Measurements from ENCODE around the gene CEBPB.

Gene CEBPB

GRCh38 chr20:50230184-50230583 is 39.6 kb downstream of the CEBPB start:
- H3K9me3 ChIP-seq (ENCODE audit: control insufficient read depth, insufficient read depth, low read length), result no peaks in the 10 kb centered on the region
- no peak overlapping the region for H3K9ac ChIP-seq (ENCODE audit: low read depth, low read length)
- H3K27me3 ChIP-seq (ENCODE audit: control insufficient read depth, insufficient read depth, low read length), result no peaks in the 10 kb centered on the region
- H3K36me3 ChIP-seq (ENCODE audit: control insufficient read depth, insufficient read depth, low read length), result no peaks in the 10 kb centered on the region
- H3K4me3 ChIP-seq (ENCODE audit: low read depth, low read length), result no peak overlapping the region
- no peaks in the 10 kb centered on the region for H3K4me1 ChIP-seq (ENCODE audit: control insufficient read depth, insufficient read depth, low read length)

GRCh38 chr20:50230871-50231560 is 40.4 kb downstream of the CEBPB start:
- Histone ChIP-seq H3K9ac (ENCODE audit: low read depth, low read length) (no peak overlapping the region), H3K4me3 (ENCODE audit: low read depth, low read length) (no peak overlapping the region), H3K36me3 (ENCODE audit: control insufficient read depth, insufficient read depth, low read length) (no peaks in the 10 kb centered on the region), H3K4me1 (ENCODE audit: control insufficient read depth, insufficient read depth, low read length) (no peaks in the 10 kb centered on the region), H3K27me3 (ENCODE audit: control insufficient read depth, insufficient read depth, low read length) (no peaks in the 10 kb centered on the region), H3K9me3 (ENCODE audit: control insufficient read depth, insufficient read depth, low read length) (no peaks in the 10 kb centered on the region)

- Histone ChIP-seq H3K27me3 (ENCODE audit: control insufficient read depth, insufficient read depth, low read length) (no peaks in the 10 kb centered on the region), H3K9ac (ENCODE audit: low read depth, low read length) (no peak overlapping the region), H3K4me1 (ENCODE audit: control insufficient read depth, insufficient read depth, low read length) (no peaks in the 10 kb centered on the region), H3K9me3 (ENCODE audit: control insufficient read depth, insufficient read depth, low read length) (no peaks in the 10 kb centered on the region), H3K36me3 (ENCODE audit: control insufficient read depth, insufficient read depth, low read length) (no peaks in the 10 kb centered on the region), H3K4me3 (ENCODE audit: low read depth, low read length) (no peak overlapping the region)
These were observed 41.2 kb downstream of the CEBPB start for GRCh38 chr20:50231854-50232253.

- Histone ChIP-seq H3K27me3 (ENCODE audit: control insufficient read depth, insufficient read depth, low read length) (no peaks in the 10 kb centered on the region), H3K36me3 (ENCODE audit: control insufficient read depth, insufficient read depth, low read length) (no peaks in the 10 kb centered on the region), H3K9ac (ENCODE audit: low read depth, low read length) (no peak overlapping the region), H3K9me3 (ENCODE audit: control insufficient read depth, insufficient read depth, low read length) (no peaks in the 10 kb centered on the region), H3K4me3 (ENCODE audit: low read depth, low read length) (no peak overlapping the region), H3K4me1 (ENCODE audit: control insufficient read depth, insufficient read depth, low read length) (no peaks in the 10 kb centered on the region)
These were observed 42.2 kb downstream of the CEBPB start for GRCh38 chr20:50232651-50233324.

- no peaks in the 10 kb centered on the region for H3K9me3 ChIP-seq (ENCODE audit: control insufficient read depth, insufficient read depth, low read length)
- H3K9ac ChIP-seq (ENCODE audit: low read depth, low read length), result no peak overlapping the region
- H3K4me1 ChIP-seq (ENCODE audit: control insufficient read depth, insufficient read depth, low read length), result no peaks in the 10 kb centered on the region
- H3K4me3 ChIP-seq (ENCODE audit: low read depth, low read length), result no peak overlapping the region
- H3K36me3 ChIP-seq (ENCODE audit: control insufficient read depth, insufficient read depth, low read length), result no peaks in the 10 kb centered on the region
- H3K27me3 ChIP-seq (ENCODE audit: control insufficient read depth, insufficient read depth, low read length), result no peaks in the 10 kb centered on the region
These were observed 42.9 kb downstream of the CEBPB start for GRCh38 chr20:50233325-50234212.

- no peaks in the 10 kb centered on the region for H3K36me3 ChIP-seq (ENCODE audit: control insufficient read depth, insufficient read depth, low read length)
- no peaks in the 10 kb centered on the region for H3K9me3 ChIP-seq (ENCODE audit: control insufficient read depth, insufficient read depth, low read length)
- no peak overlapping the region for H3K9ac ChIP-seq (ENCODE audit: low read depth, low read length)
- no peaks in the 10 kb centered on the region for H3K4me1 ChIP-seq (ENCODE audit: control insufficient read depth, insufficient read depth, low read length)
- no peak overlapping the region for H3K4me3 ChIP-seq (ENCODE audit: low read depth, low read length)
- no peaks in the 10 kb centered on the region for H3K27me3 ChIP-seq (ENCODE audit: control insufficient read depth, insufficient read depth, low read length)
These were observed 43.7 kb downstream of the CEBPB start for GRCh38 chr20:50234288-50234687.

- Histone ChIP-seq H3K9me3 (ENCODE audit: control insufficient read depth, insufficient read depth, low read length) (no peaks in the 10 kb centered on the region), H3K4me3 (ENCODE audit: low read depth, low read length) (no peak overlapping the region), H3K9ac (ENCODE audit: low read depth, low read length) (no peak overlapping the region), H3K4me1 (ENCODE audit: control insufficient read depth, insufficient read depth, low read length) (no peaks in the 10 kb centered on the region), H3K36me3 (ENCODE audit: control insufficient read depth, insufficient read depth, low read length) (no peaks in the 10 kb centered on the region), H3K27me3 (ENCODE audit: control insufficient read depth, insufficient read depth, low read length) (no peaks in the 10 kb centered on the region)
These were observed 46.7 kb downstream of the CEBPB start for GRCh38 chr20:50237349-50237748.

GRCh38 chr20:50238081-50238800 is 47.6 kb downstream of the CEBPB start:
- no peaks in the 10 kb centered on the region for H3K9me3 ChIP-seq (ENCODE audit: control insufficient read depth, insufficient read depth, low read length)
- H3K4me1 ChIP-seq (ENCODE audit: control insufficient read depth, insufficient read depth, low read length), result no peaks in the 10 kb centered on the region
- H3K36me3 ChIP-seq (ENCODE audit: control insufficient read depth, insufficient read depth, low read length), result no peaks in the 10 kb centered on the region
- H3K4me3 ChIP-seq (ENCODE audit: low read depth, low read length), result no peak overlapping the region
- H3K9ac ChIP-seq (ENCODE audit: low read depth, low read length), result no peak overlapping the region
- H3K27me3 ChIP-seq (ENCODE audit: control insufficient read depth, insufficient read depth, low read length), result no peaks in the 10 kb centered on the region

- H3K9ac ChIP-seq (ENCODE audit: low read depth, low read length), result no peak overlapping the region
- no peaks in the 10 kb centered on the region for H3K27me3 ChIP-seq (ENCODE audit: control insufficient read depth, insufficient read depth, low read length)
- H3K9me3 ChIP-seq (ENCODE audit: control insufficient read depth, insufficient read depth, low read length), result no peaks in the 10 kb centered on the region
- H3K4me3 ChIP-seq (ENCODE audit: low read depth, low read length), result no peak overlapping the region
- no peaks in the 10 kb centered on the region for H3K4me1 ChIP-seq (ENCODE audit: control insufficient read depth, insufficient read depth, low read length)
- H3K36me3 ChIP-seq (ENCODE audit: control insufficient read depth, insufficient read depth, low read length), result no peaks in the 10 kb centered on the region
These were observed 49.5 kb downstream of the CEBPB start for GRCh38 chr20:50240092-50240491.

GRCh38 chr20:50242178-50242514 is 51.5 kb downstream of the CEBPB start:
- Histone ChIP-seq H3K27me3 (ENCODE audit: control insufficient read depth, insufficient read depth, low read length) (no peaks in the 10 kb centered on the region), H3K36me3 (ENCODE audit: control insufficient read depth, insufficient read depth, low read length) (no peaks in the 10 kb centered on the region), H3K9me3 (ENCODE audit: control insufficient read depth, insufficient read depth, low read length) (no peaks in the 10 kb centered on the region), H3K9ac (ENCODE audit: low read depth, low read length) (no peak overlapping the region), H3K4me3 (ENCODE audit: low read depth, low read length) (no peak overlapping the region), H3K4me1 (ENCODE audit: control insufficient read depth, insufficient read depth, low read length) (no peaks in the 10 kb centered on the region)

Data from iPS-15b (cell line).